Activated T-helper 2 cell treated with anti-CD3 and anti-CD28 coated beads, Interferon-gamma antibody, Interleukin-2, Interleukin-4, amounts not matched to agents 10 μg/mL and 5 μg/mL and 100 μg/mL, durations not matched to agents 14 hours and 24 hours and 36 hours (primary cell): ENCODE data around the gene TRPM2. TPM values are rescaled to one million over a fixed set of nuclear protein-coding genes. Genes with fewer than 3 reads are reported as not detected.
A peak's percentile ranks its signal among the peaks of the same experiment; 100 is the strongest.
"Not testable (repeated sequence)": the region's sequence is repeated elsewhere in the genome, so short reads cannot be mapped to it uniquely, and the experiment has no call there.

ENCODE experiments used
- DNase-seq: peaks from one replicate; pipeline ENCODE4 v3.0.0; 2021; ENCODE audit warnings: low spot score
- H3K27ac Mint-ChIP-seq: one replicate; pipeline ENCODE4 v1.8.0; 2021; ENCODE audit warnings: mixed read lengths
- H3K27me3 Mint-ChIP-seq: one replicate; pipeline ENCODE4 v1.8.0; 2021; ENCODE audit warnings: low read depth, mixed read lengths
- H3K36me3 Mint-ChIP-seq: one replicate; pipeline ENCODE4 v1.8.0; 2021; ENCODE audit warnings: low read depth, mixed read lengths
- H3K4me1 Mint-ChIP-seq: one replicate; pipeline ENCODE4 v1.8.0; 2021; ENCODE audit warnings: low read depth, mixed read lengths
- H3K4me3 Mint-ChIP-seq: one replicate; pipeline ENCODE4 v1.8.0; 2021; ENCODE audit warnings: low read depth, mild to moderate bottlenecking, moderate library complexity, mixed read lengths
- H3K9me3 Mint-ChIP-seq: one replicate; pipeline ENCODE4 v1.8.0; 2021; ENCODE audit warnings: mixed read lengths
- intact Hi-C: fragments of 100-400 bp; cut with micrococcal nuclease; formaldehyde crosslinking; loops from one replicate; pipeline ENCODE4 v1.15.1; 2023
- total RNA-seq: library from RNA; stranded (reverse); gene quantifications from 2 replicates; pipeline ENCODE4 v1.2.3, GENCODE V29; 2022

The TRPM2 gene
- total RNA-seq, 1 donor from 2014 or later = 7.3 TPM

DNA sequence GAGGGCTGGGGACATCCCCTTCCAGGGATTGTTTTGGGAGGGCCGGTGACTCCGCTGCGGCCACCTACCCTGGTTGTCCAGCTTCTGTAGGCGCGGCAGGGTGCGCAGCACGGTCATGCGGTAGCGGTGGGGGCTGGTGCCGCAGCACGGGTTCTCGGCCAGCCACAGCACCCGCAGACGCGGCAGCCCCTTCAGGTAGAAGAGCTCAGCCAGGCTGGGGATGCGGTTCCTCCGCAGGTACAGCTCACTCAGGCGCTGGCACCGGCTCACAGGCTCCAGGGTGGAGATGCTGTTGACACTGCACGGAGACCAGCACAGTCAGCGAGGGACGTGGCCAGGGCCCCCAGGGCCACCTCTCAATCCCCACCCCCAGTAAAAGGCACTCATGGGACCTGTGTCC, 20.5 kb upstream of the TRPM2 start:
- no peak for DNase-seq
- intact Hi-C loops = no loop called here
- Mint-ChIP-seq H3K9me3 (no peaks in the 10 kb centered on the region), H3K36me3 (peaks cover 3% of the 10 kb centered on the region), H3K27ac (no peak overlapping the region), H3K27me3 (no peaks in the 10 kb centered on the region), H3K4me1 (peaks cover 4% of the 10 kb centered on the region), H3K4me3 (no peak overlapping the region)

DNA sequence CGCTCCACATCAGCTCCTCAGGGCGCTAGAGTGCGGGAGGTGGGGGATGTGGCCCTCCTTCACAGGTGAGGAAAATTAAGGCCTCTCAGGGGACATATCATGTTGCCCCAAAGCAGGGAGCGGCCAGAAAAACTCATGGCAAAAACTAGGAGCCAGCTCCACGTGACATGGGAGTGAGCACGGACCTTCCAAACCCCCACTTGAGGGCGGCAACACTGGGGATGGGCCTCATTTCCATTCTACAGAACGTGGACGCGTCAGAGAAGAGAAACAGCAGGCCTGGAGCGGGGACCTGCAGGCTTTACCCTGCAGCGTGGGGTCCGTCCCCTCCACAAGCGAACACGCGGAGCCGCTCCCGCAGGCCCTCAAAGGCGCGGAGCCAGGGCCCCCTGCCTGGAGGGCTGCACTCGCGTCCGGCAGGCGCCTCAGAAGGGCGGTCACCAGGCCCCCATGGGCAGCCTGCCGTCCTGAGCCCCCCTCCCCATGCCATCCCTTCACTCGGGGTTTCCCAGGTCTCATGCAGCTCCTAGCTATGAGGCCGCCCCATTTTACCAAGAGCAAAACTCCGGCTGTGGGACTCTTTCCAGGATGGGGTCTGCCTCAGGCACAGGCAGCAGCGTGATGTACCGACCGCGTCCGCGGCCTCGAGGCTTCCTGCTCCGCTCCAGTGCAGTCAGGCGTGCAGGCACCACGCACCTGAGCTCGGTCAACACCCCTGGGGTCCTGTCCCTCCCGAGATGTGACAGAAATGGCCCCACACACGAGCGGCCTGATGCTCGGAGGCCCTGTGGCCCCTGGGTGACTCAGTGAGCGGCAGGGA, 19.7 kb upstream of the TRPM2 start:
- Mint-ChIP-seq H3K36me3 (peaks cover 2% of the 10 kb centered on the region), H3K27ac (no peak overlapping the region), H3K4me1 (peaks cover 5% of the 10 kb centered on the region), H3K27me3 (no peaks in the 10 kb centered on the region), H3K9me3 (no peaks in the 10 kb centered on the region), H3K4me3 (no peak overlapping the region)
- no peak for DNase-seq
- intact Hi-C loops = no loop called here

DNA sequence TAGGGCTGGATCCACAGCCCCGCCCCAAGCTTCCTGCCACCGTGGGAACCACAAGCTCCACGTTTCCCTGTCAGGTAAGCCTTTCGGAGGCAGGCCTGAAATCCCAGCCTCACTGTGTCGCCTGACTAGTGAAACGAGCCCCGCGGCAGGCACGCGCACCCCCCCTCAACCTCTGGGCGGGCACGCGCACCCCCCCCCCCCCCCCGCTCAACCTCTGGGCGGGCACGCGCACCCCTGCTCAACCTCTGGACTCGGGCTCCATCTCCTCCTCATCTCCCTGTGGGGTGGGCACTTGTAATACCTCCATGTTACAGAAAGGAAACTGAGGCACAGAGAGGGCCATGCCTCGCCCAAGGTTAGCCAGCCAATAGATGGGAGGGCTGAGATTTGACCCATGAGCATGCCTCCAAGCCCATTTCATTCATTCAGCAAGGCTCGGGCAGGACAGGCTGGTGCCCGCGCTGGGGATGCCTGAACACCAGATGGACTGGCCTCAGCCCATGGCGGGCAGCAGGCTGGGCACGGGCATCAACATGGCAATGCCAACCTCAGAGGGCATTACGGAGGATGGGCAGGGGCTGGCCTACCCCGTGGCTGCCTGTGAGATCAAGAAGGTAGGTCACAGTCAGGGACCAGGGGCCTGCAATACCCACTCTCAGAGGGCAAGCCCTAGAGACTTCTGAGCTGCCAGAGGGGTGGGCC, 18.9 kb upstream of the TRPM2 start:
- Mint-ChIP-seq H3K27me3 (no peaks in the 10 kb centered on the region), H3K4me1 (peaks cover 6% of the 10 kb centered on the region), H3K4me3 (no peak overlapping the region), H3K9me3 (no peaks in the 10 kb centered on the region), H3K27ac (no peak overlapping the region), H3K36me3 (no peaks in the 10 kb centered on the region)
- DNase-seq = no peak
- intact Hi-C loops = loop anchor here (5.0 kb wide), 1 partner anchor 483 kb away; the partner anchor contains the start of gene SUMO3

DNA sequence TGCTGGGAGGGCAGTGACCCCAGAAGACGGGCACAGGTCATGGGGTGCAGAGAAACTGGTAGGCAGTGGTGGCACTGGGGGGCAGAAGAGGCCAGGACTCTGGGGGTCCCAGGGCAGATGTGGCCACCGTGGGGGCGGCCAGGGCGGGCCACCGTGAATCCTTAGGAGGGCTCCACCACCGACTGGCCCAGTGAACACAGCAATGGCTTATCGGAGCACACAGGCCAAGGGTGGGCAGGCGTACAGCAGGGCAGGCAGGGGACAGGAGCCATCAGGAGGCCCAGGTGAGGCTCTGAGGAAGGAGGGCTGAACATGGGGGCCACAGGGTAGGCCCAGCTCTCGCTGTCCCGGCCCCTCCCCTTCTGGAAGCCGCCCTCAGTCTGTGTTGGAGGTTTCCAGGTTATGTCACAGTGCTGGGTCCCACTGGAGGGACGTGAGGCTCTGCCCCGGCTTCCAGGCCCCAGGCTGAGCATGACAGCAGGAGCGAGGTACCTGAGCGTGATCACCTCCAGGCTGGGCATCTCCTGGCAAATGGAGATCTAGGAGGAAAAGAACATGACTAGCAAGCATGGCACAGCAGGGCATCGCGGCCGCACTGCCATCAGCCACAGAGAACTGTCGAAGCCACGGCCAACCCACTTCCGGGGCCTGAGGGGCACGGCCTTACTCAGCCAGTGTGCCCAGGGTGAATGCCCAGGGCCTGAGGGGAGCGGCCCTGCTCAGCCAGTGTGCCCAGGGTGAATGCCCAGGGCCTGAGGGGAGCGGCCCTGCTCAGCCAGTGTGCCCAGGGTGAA, 18.0 kb upstream of the TRPM2 start:
- peaks cover 13% of the 10 kb centered on the region for H3K4me1 Mint-ChIP-seq
- H3K4me3 Mint-ChIP-seq = no peak overlapping the region
- no peaks in the 10 kb centered on the region for H3K36me3 Mint-ChIP-seq
- DNase-seq = no peak
- no peaks in the 10 kb centered on the region for H3K27me3 Mint-ChIP-seq
- H3K27ac Mint-ChIP-seq = no peak overlapping the region
- intact Hi-C loops = loop anchor here (5.0 kb wide), 1 partner anchor 482 kb away; the partner anchor contains the start of gene SUMO3
- H3K9me3 Mint-ChIP-seq = no peaks in the 10 kb centered on the region

DNA sequence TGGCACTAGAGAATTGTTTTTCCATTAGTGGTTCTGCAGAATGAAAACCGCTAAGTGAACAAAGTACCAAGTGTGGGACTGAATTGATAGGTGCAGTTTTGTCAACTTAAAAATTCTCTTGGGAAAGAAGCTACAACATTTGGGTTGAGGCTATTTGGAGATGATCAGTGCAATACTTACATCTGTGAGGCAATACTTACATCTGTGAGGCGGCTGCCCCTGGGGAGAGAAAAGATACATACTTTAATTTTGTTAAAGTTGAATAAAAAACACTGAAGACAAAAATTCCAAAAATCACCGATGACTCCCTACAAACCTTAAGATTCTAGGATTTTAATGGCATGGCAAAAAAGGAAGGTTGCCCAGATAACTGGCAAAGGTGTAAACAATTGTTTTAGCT, 16.0 kb upstream of the TRPM2 start:
- intact Hi-C loops = loop anchor here (5.0 kb wide), 1 partner anchor 480 kb away; the partner anchor contains the start of gene SUMO3
- Mint-ChIP-seq H3K36me3 (no peaks in the 10 kb centered on the region), H3K9me3 (no peaks in the 10 kb centered on the region), H3K27me3 (no peaks in the 10 kb centered on the region), H3K4me3 (peak overlapping the region; percentile 60), H3K4me1 (peaks cover 19% of the 10 kb centered on the region), H3K27ac (peak overlapping the region; percentile 73)
- DNase-seq = no peak

DNA sequence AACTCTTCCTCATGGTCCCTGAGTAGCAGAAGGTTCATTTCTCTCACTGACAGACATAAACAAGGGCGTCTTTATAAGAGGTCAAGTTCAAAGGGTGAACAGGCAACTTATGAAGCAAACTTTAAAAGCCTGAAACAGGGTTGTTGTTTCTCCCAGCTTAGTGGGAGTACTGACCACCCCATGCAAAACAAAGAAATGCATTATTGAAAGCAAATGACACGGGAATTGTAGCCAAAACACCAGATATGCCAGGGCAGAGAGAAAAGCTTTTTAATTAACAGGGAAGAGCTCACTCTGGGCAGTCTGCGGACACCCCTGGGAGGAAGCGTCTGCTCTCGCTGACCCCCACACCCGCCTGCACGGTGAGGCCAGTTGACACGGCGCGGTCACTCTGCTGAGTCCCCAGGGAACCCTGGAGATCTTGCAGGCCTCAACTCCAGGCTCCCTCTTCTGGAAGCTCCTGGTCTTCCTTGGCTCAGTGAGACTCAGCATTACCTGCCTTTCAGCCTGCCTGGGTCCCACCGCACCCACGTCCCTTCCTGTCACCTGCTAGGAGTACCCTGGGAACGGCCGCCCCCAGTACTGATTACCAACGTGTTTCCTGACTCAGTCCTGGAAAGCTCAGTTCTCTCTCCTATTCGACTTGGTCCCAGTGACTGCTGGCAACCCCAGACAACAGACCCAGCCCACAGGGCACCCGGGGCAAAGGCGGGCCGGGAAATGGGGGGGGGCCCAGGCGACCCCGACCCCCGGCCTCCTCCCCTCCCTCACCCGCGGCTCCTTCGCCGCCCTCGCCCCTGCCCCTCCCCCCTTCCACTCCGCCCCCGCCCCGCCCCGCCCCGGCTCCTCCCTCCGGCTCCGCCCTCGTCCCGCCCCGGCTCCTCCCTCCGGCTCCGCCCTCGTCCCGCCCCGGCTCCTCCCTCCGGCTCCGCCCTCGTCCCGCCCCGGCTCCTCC, 15.2 kb upstream of the TRPM2 start:
- H3K4me3 Mint-ChIP-seq = peak overlapping the region; percentile 60
- no peaks in the 10 kb centered on the region for H3K36me3 Mint-ChIP-seq
- peak overlapping the region; percentile 73 for H3K27ac Mint-ChIP-seq
- H3K4me1 Mint-ChIP-seq = peaks cover 19% of the 10 kb centered on the region
- no peaks in the 10 kb centered on the region for H3K9me3 Mint-ChIP-seq
- DNase-seq = no peak
- H3K27me3 Mint-ChIP-seq = no peaks in the 10 kb centered on the region
- intact Hi-C loops = loop anchor here (2.0 to 5.0 kb wide), 2 partner anchors 37 to 479 kb away; partner anchors contain the start of genes PFKL and SUMO3

DNA sequence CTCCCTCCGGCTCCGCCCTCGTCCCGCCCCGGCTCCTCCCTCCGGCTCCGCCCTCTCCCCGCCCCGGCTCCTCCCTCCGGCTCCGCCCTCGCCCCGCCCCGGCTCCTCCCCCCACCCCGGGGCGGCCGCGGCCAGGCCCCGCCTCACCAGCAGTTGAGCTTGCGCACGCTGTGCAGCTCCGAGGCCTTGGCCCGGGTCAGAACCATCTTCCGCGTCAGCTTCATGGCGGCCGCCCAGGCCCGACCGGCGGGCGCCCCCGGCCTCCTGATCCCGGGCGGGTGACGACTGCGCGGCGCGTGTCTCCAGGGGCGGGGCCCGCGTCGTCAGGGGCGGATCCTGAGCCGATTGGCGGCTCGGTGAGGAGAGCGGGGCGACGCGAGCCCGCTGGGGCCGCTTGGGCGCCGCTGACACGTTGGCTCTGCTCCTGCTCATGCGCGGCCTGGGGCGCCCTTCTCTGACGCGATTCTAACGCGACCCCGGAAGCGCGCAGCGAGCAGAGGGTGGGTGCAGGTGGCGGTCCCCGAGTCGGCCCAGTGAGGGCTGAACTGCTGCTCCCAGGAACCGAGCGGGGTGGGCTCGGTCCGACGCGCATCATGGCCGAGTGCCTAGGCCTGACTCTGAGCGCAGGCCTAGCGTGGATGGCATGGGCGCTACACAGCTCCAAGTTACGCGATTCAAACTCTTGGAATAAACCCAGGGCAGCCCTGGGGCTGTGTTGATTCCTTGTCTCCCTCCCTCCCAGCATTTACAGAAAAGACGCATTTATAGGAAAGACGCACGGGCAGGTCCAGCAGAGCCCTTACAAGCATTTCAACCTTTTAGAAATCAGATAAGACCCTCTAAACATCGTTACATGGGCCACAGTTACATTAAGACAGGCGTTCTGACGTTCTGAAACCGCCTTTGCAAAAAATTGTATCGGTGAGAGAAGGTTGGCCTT, 14.2 kb upstream of the TRPM2 start, which contains the start of gene CFAP410:
CFAP410 (minus strand) TSS at position 420 of the 940 bp plus-strand sequence; CDS start at position 224, 196 bp downstream.
- Mint-ChIP-seq H3K36me3 (no peaks in the 10 kb centered on the region), H3K4me1 (peaks cover 19% of the 10 kb centered on the region), H3K4me3 (peak within 1 kb of the TSS; percentile 93), H3K27me3 (no peaks in the 10 kb centered on the region), H3K27ac (peak within 1 kb of the TSS; percentile 91), H3K9me3 (no peaks in the 10 kb centered on the region)
- intact Hi-C loops = loop anchor here (2.0 to 5.0 kb wide), 2 partner anchors 38 to 478 kb away; partner anchors contain the start of genes PFKL and SUMO3
- peak; percentile 95 for DNase-seq

DNA sequence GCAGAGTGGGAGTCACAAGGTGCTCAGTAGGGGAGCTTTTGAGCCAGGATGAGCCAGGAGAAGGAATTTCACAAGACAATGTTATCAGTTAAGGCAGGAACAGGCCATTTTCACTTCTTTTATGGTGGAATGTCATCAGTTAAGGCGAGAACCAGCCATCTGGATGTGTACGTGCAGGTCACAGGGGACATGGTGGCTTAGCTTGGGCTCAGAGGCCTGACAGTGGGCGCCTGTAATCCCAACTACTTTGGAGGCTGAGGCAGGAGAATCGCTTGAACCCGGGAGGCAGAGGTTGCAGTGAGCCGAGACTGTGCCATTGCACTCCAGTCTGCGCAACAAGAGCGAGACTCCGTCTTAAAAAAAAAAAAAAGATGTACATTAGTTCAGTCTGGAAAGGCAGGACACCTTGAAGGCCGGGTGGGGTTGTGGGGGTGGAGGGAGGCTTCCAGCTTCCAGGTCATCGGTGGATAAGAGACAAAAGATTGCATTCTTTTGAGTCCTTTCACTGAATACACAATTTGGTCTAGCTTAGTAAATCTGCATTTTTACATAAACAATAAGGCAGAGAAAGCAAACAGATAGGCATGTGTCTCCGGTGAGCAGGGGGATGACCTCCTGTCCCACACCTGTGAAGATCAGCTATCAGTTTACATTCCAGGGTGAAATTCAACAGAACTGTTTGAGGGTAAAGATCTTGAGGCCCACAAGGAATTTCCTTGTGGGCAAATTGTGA, 11.5 kb upstream of the TRPM2 start:
- not testable (repeated sequence) for H3K27ac Mint-ChIP-seq

DNA sequence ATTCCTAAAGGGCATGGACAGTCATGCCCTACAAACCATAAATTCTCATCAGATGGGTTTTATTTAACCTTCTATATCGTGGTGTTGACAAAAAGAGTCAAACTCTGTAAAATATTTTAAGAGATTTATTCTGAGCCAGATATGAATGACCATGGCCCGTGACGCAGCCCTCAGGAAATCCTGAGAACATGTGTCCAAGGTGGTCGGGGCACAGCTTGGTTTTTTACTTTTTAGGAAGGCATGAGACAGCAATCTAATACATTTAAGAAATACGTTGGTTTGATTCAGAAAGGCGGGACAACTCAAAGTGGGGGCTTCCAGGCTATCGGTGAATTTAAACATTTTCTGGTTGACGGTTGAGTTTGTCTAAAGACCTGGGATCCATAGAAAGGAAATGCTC, 10.4 kb upstream of the TRPM2 start:
- intact Hi-C loops, H3K9me3 Mint-ChIP-seq, DNase-seq, H3K36me3 Mint-ChIP-seq, H3K27ac Mint-ChIP-seq, H3K4me3 Mint-ChIP-seq: not testable (repeated sequence)
- Mint-ChIP-seq H3K4me1 (peaks cover 15% of the 10 kb centered on the region), H3K27me3 (peaks cover 12% of the 10 kb centered on the region)

More for the DNA sequence above, 11.5 kb upstream of the TRPM2 start:
- H3K4me1 Mint-ChIP-seq = peaks cover 19% of the 10 kb centered on the region
- H3K27me3 Mint-ChIP-seq, H3K4me3 Mint-ChIP-seq, DNase-seq, H3K9me3 Mint-ChIP-seq, H3K36me3 Mint-ChIP-seq, intact Hi-C loops: not testable (repeated sequence)

DNA sequence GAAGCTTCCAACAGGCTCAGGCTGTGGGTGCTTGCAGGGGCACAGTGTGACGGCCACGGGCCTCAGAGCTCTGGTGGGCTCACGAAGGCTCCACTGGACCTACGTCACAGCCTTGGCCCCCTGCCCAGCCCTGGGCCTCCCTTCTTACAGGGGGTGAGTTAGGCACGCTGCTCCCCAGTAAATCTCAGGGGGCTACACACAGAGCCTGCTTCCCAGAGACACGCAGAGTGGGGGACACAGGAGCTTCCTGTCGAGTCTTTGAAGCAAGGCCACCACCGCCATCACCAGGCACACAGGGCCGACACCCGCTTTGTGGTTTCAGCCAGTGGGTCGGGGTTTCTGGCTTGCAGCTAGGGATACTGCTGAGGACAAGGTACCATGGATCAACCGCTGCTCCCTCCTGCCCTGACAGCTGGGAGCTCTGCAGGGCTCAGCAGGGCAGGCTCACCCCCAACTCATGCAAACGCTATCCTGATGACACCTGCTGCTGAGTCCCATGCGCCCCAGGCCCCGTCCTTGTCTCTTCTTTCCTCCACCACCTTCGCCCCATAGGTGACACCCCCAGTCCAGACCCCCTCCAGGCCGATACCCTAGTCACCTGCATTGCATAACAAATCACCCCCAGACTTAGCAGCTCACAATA, 8.8 kb upstream of the TRPM2 start:
- intact Hi-C loops = no loop called here
- Mint-ChIP-seq H3K27ac (no peak overlapping the region), H3K36me3 (no peaks in the 10 kb centered on the region), H3K27me3 (peaks cover 18% of the 10 kb centered on the region), H3K4me1 (peaks cover 11% of the 10 kb centered on the region), H3K9me3 (no peaks in the 10 kb centered on the region), H3K4me3 (no peak overlapping the region)
- DNase-seq = no peak
